ENCODE measurements around the gene DNAJC5.

Gene DNAJC5

GRCh38 chr20:63958471-63958870, 63.5 kb downstream of the DNAJC5 start:
- no peak for TF ChIP-seq CTCF (IDR thresholded peaks at IDR 0.05)

GRCh38 chr20:63958964-63959698, 64.2 kb downstream of the DNAJC5 start:
- TF ChIP-seq CTCF (IDR thresholded peaks at IDR 0.05) = no peak

GRCh38 chr20:63959699-63960075, 64.8 kb downstream of the DNAJC5 start:
- no peak for TF ChIP-seq CTCF (IDR thresholded peaks at IDR 0.05)

- no peak for TF ChIP-seq CTCF (IDR thresholded peaks at IDR 0.05)
Measured at GRCh38 chr20:63961664-63962425, 66.9 kb downstream of the DNAJC5 start.

GRCh38 chr20:63962426-63963347, 67.8 kb downstream of the DNAJC5 start:
- TF ChIP-seq CTCF (IDR thresholded peaks at IDR 0.05) = no peak

GRCh38 chr20:63963348-63963741, 68.4 kb downstream of the DNAJC5 start:
- no peak for TF ChIP-seq CTCF (IDR thresholded peaks at IDR 0.05)

- TF ChIP-seq CTCF (IDR thresholded peaks at IDR 0.05) = no peak
Measured at GRCh38 chr20:63963784-63964301, 68.9 kb downstream of the DNAJC5 start.

Measured in LNCAP (cell line).